GM23338 (cell line): ENCODE measurements around the gene TMEM147.

ENCODE experiments used
- CREB1 ChIP-seq: fragments of 250-450 bp; sonication (Bioruptor Pico); IDR thresholded peaks from 2 replicates; pipeline ENCODE4 v1.5.0; 2020; ENCODE audit warnings: low read depth, mild to moderate bottlenecking, moderate library complexity
- EZH2 ChIP-seq: fragments of 200-600 bp; sonication (generic); IDR thresholded peaks from one replicate; pipeline ENCODE4 v1.8.0; 2017; ENCODE audit warnings: antibody characterized with exemption, mild to moderate bottlenecking, low read depth; ENCODE audit not compliant: unreplicated experiment
- EZH2phosphoT487 ChIP-seq: fragments of 200-600 bp; sonication (generic); IDR thresholded peaks from one replicate; pipeline ENCODE4 v1.8.1; 2018; ENCODE audit warnings: antibody characterized with exemption; ENCODE audit not compliant: unreplicated experiment
- JUNB ChIP-seq: IDR thresholded peaks from one replicate; pipeline ENCODE4 v1.6.1; 2016; ENCODE audit warnings: antibody characterized with exemption; ENCODE audit not compliant: unreplicated experiment
- NANOG ChIP-seq: IDR thresholded peaks from 2 replicates; pipeline ENCODE4 v1.6.1; 2016; ENCODE audit warnings: antibody characterized with exemption, borderline replicate concordance
- POLR2AphosphoS5 ChIP-seq: IDR thresholded peaks from 2 replicates; pipeline ENCODE4 v1.6.1; 2016; ENCODE audit warnings: antibody characterized with exemption, low read depth
- STAT1 ChIP-seq: IDR thresholded peaks from one replicate; pipeline ENCODE4 v1.6.1; 2016; ENCODE audit warnings: antibody characterized with exemption; ENCODE audit not compliant: unreplicated experiment
- ZNF114 ChIP-seq: fragments of 250-450 bp; sonication (Bioruptor Pico); IDR thresholded peaks from 2 replicates; pipeline ENCODE4 v1.5.0; 2020; ENCODE audit warnings: mild to moderate bottlenecking, moderate library complexity
- ZNF331 ChIP-seq: fragments of 250-450 bp; sonication (Bioruptor Pico); IDR thresholded peaks from 2 replicates; pipeline ENCODE4 v1.5.0; 2020; ENCODE audit warnings: low read depth, mild to moderate bottlenecking, moderate library complexity
- TF ChIP-seq, protein P1 (sequence below), 2 experiments: fragments of 200-600 bp in 1 of 2; sonication (generic) in 1 of 2; conservative IDR thresholded peaks; 2 replicates each; pipeline versions ENCODE4 v1.5.1 to v1.6.1; 2016 to 2017; ENCODE audit warnings: antibody characterized with exemption in 2 of 2, low read depth in 2 of 2, mild to moderate bottlenecking in 2 of 2, moderate library complexity in 1 of 2
- TF ChIP-seq, protein P2 (sequence below): IDR thresholded peaks from one replicate; pipeline ENCODE4 v1.6.1; 2018; ENCODE audit warnings: antibody characterized with exemption; ENCODE audit not compliant: unreplicated experiment
- TF ChIP-seq, protein P3 (sequence below): fragments of 250-450 bp; sonication (Bioruptor Pico); IDR thresholded peaks from 2 replicates; pipeline ENCODE4 v1.5.0; 2020; ENCODE audit warnings: mild to moderate bottlenecking, moderate library complexity
- TF ChIP-seq, protein P4 (sequence below): IDR thresholded peaks from 2 replicates; pipeline ENCODE4 v1.6.1; 2016; ENCODE audit warnings: antibody characterized with exemption

DNA sequence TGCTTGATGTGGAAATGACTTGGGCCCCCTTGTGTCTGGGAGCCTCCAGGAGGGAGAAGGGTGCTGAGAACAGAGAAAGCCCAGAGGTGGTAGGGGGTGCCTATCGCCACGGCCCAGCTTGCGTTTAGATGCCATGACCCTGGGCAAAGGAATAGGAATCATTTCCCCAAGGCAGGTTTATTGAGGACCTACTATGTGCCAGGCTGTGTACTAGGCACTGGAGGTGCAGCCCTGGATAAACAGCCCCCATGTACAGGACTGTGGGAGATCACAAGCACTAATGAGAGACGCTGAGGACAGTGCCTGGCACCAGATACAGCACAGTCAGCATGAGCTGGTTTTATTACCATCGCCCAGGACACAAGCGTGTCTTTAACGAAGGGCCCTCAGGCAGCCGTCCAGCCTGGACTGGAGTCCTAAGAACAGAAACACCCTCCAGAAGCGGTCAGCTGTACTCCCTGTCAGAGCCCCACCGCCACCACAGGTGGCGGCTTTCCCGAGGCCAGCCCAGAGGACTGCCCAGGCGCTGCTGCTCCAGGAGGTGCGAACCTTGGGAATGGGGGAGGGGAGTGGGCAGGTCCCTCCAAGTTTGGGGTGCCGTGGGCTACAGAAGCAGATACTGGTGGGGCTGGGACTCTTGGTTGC, 4.6 kb downstream of the TMEM147 start:
- TF ChIP-seq, protein P1, sequence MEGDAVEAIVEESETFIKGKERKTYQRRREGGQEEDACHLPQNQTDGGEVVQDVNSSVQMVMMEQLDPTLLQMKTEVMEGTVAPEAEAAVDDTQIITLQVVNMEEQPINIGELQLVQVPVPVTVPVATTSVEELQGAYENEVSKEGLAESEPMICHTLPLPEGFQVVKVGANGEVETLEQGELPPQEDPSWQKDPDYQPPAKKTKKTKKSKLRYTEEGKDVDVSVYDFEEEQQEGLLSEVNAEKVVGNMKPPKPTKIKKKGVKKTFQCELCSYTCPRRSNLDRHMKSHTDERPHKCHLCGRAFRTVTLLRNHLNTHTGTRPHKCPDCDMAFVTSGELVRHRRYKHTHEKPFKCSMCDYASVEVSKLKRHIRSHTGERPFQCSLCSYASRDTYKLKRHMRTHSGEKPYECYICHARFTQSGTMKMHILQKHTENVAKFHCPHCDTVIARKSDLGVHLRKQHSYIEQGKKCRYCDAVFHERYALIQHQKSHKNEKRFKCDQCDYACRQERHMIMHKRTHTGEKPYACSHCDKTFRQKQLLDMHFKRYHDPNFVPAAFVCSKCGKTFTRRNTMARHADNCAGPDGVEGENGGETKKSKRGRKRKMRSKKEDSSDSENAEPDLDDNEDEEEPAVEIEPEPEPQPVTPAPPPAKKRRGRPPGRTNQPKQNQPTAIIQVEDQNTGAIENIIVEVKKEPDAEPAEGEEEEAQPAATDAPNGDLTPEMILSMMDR (conservative IDR thresholded peaks at IDR 0.05; ENCODE audit: low read depth in 2 of 2), result no peak
- TF ChIP-seq CREB1 (CRISPR knock-in tag) (no peak), POLR2AphosphoS5 (no peak), EZH2 (no peak), JUNB (no peak), EZH2phosphoT487 (no peak), ZNF114 (CRISPR knock-in tag) (no peak), NANOG (no peak), STAT1 (no peak), ZNF331 (CRISPR knock-in tag) (no peak)
- TF ChIP-seq, protein P2, sequence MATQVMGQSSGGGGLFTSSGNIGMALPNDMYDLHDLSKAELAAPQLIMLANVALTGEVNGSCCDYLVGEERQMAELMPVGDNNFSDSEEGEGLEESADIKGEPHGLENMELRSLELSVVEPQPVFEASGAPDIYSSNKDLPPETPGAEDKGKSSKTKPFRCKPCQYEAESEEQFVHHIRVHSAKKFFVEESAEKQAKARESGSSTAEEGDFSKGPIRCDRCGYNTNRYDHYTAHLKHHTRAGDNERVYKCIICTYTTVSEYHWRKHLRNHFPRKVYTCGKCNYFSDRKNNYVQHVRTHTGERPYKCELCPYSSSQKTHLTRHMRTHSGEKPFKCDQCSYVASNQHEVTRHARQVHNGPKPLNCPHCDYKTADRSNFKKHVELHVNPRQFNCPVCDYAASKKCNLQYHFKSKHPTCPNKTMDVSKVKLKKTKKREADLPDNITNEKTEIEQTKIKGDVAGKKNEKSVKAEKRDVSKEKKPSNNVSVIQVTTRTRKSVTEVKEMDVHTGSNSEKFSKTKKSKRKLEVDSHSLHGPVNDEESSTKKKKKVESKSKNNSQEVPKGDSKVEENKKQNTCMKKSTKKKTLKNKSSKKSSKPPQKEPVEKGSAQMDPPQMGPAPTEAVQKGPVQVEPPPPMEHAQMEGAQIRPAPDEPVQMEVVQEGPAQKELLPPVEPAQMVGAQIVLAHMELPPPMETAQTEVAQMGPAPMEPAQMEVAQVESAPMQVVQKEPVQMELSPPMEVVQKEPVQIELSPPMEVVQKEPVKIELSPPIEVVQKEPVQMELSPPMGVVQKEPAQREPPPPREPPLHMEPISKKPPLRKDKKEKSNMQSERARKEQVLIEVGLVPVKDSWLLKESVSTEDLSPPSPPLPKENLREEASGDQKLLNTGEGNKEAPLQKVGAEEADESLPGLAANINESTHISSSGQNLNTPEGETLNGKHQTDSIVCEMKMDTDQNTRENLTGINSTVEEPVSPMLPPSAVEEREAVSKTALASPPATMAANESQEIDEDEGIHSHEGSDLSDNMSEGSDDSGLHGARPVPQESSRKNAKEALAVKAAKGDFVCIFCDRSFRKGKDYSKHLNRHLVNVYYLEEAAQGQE, result no peak
- TF ChIP-seq, protein P3, sequence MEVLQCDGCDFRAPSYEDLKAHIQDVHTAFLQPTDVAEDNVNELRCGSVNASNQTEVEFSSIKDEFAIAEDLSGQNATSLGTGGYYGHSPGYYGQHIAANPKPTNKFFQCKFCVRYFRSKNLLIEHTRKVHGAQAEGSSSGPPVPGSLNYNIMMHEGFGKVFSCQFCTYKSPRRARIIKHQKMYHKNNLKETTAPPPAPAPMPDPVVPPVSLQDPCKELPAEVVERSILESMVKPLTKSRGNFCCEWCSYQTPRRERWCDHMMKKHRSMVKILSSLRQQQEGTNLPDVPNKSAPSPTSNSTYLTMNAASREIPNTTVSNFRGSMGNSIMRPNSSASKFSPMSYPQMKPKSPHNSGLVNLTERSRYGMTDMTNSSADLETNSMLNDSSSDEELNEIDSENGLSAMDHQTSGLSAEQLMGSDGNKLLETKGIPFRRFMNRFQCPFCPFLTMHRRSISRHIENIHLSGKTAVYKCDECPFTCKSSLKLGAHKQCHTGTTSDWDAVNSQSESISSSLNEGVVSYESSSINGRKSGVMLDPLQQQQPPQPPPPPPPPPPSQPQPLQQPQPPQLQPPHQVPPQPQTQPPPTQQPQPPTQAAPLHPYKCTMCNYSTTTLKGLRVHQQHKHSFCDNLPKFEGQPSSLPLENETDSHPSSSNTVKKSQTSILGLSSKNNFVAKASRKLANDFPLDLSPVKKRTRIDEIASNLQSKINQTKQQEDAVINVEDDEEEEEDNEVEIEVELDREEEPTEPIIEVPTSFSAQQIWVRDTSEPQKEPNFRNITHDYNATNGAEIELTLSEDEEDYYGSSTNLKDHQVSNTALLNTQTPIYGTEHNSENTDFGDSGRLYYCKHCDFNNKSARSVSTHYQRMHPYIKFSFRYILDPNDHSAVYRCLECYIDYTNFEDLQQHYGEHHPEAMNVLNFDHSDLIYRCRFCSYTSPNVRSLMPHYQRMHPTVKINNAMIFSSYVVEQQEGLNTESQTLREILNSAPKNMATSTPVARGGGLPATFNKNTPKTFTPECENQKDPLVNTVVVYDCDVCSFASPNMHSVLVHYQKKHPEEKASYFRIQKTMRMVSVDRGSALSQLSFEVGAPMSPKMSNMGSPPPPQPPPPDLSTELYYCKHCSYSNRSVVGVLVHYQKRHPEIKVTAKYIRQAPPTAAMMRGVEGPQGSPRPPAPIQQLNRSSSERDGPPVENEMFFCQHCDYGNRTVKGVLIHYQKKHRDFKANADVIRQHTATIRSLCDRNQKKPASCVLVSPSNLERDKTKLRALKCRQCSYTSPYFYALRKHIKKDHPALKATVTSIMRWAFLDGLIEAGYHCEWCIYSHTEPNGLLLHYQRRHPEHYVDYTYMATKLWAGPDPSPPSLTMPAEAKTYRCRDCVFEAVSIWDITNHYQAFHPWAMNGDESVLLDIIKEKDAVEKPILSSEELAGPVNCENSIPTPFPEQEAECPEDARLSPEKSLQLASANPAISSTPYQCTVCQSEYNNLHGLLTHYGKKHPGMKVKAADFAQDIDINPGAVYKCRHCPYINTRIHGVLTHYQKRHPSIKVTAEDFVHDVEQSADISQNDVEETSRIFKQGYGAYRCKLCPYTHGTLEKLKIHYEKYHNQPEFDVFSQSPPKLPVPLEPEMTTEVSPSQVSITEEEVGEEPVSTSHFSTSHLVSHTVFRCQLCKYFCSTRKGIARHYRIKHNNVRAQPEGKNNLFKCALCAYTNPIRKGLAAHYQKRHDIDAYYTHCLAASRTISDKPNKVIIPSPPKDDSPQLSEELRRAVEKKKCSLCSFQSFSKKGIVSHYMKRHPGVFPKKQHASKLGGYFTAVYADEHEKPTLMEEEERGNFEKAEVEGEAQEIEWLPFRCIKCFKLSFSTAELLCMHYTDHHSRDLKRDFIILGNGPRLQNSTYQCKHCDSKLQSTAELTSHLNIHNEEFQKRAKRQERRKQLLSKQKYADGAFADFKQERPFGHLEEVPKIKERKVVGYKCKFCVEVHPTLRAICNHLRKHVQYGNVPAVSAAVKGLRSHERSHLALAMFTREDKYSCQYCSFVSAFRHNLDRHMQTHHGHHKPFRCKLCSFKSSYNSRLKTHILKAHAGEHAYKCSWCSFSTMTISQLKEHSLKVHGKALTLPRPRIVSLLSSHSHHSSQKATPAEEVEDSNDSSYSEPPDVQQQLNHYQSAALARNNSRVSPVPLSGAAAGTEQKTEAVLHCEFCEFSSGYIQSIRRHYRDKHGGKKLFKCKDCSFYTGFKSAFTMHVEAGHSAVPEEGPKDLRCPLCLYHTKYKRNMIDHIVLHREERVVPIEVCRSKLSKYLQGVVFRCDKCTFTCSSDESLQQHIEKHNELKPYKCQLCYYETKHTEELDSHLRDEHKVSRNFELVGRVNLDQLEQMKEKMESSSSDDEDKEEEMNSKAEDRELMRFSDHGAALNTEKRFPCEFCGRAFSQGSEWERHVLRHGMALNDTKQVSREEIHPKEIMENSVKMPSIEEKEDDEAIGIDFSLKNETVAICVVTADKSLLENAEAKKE (CRISPR knock-in tag), result no peak
- TF ChIP-seq, protein P4, sequence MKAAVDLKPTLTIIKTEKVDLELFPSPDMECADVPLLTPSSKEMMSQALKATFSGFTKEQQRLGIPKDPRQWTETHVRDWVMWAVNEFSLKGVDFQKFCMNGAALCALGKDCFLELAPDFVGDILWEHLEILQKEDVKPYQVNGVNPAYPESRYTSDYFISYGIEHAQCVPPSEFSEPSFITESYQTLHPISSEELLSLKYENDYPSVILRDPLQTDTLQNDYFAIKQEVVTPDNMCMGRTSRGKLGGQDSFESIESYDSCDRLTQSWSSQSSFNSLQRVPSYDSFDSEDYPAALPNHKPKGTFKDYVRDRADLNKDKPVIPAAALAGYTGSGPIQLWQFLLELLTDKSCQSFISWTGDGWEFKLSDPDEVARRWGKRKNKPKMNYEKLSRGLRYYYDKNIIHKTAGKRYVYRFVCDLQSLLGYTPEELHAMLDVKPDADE, result no peak
